HG02678 (cell line): Measurements from ENCODE around the gene CPED1.
"Not testable (repeated sequence)": the region's sequence is repeated elsewhere in the genome, so short reads cannot be mapped to it uniquely, and the experiment has no call there.

ENCODE experiments used
- ATAC-seq: cut with Tn5 transposase; IDR thresholded peaks from one replicate; pipeline ENCODE4 v1.9.1; 2021; ENCODE audit warnings: mild to moderate bottlenecking, moderate library complexity; ENCODE audit not compliant: unreplicated experiment

Gene CPED1

GRCh38 chr7:121172484-121172883 is 184.0 kb downstream of the CPED1 start:
- ATAC-seq: no peak

- no peak for ATAC-seq
Measured at GRCh38 chr7:121175826-121176225, 187.3 kb downstream of the CPED1 start.

- ATAC-seq: no peak
Measured at GRCh38 chr7:121178452-121178851, 189.9 kb downstream of the CPED1 start.

- ATAC-seq: peak; percentile 50
Measured at GRCh38 chr7:121178869-121179497, 190.5 kb downstream of the CPED1 start.

- peak; percentile 91 for ATAC-seq
Measured at GRCh38 chr7:121180436-121181063, 192.0 kb downstream of the CPED1 start.

DNA sequence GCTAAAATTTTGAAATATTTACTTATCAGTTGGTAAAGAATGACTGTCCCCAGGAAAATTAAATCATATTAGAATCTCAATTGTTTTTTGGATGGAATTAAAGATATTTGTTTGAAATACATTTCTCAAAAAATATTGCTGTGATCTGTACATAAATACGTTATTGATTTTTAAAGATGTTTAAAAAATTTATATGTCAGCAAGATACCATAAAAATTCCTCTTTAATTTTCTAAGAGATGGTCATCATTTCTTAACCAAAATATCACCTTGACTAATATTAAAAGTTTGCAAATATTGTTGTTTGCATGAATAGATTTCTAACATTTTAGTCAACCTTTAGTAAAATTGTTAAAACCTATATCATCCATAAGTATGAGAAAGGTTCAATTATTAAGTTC is 192.8 kb downstream of the CPED1 start:
- no peak for ATAC-seq

GRCh38 chr7:121182281-121182680 is 193.8 kb downstream of the CPED1 start:
- ATAC-seq: no peak

GRCh38 chr7:121182902-121183301 is 194.4 kb downstream of the CPED1 start:
- no peak for ATAC-seq

- ATAC-seq: not testable (repeated sequence)
Measured at GRCh38 chr7:121183883-121184282, 195.4 kb downstream of the CPED1 start.

GRCh38 chr7:121186746-121187145 is 198.2 kb downstream of the CPED1 start:
- no peak for ATAC-seq

- peak; percentile 86 for ATAC-seq
Measured at GRCh38 chr7:121187222-121187621, 198.7 kb downstream of the CPED1 start.

DNA sequence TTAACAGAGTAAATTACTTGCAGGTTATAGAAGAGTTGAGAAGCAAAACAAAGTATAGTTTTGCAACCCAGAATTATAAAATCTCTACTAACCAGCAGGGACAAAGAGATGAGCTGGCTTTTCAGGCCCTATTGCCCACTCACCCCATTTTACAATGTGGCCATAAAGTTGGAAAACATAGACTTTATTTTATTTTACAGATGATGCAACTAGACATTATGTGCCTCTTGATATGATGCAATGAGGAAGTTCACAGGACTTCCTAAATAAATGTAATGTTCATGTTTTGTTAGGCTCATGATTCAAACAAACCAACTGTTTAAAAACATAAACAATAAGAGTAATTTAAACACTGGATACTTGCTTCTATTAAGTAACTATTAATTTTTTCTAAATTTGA is 199.2 kb downstream of the CPED1 start:
- ATAC-seq: no peak

DNA sequence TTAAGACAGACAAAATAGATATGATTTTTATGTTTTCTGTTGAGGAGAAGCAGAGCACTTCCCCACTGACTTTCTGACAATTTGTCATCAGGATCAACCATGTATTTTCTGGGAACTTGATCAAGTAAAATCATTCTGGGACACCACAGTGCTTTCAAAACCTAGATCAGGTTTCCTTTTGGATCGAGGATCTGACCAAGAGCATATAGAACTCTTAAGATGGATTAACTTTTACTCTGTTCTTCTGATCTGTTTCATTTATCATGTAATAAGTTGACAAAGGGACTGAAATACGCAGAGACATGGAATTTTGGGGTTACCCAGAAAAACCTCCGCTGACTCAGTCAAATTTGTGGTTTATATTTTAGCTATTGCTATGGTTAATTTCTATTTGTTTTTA is 204.3 kb downstream of the CPED1 start:
- no peak for ATAC-seq

DNA sequence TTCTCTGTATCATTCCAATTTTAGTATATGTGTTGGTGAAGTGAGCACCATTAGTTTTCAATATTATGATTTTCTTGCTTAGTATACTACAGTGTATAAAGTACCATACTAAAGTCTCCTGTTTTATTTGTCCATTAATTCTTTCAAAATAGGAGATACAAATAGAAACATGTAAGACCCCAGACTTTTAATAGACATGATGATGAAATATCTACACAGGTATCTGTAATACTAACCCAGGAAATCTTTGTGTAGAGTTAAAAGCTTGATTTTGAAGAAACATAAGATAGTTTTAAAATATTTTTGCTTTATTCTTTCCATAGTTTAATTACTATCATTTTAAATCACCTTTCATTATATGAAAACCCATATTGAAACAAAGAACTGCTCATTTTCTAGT is 206.5 kb downstream of the CPED1 start:
- no peak for ATAC-seq

DNA sequence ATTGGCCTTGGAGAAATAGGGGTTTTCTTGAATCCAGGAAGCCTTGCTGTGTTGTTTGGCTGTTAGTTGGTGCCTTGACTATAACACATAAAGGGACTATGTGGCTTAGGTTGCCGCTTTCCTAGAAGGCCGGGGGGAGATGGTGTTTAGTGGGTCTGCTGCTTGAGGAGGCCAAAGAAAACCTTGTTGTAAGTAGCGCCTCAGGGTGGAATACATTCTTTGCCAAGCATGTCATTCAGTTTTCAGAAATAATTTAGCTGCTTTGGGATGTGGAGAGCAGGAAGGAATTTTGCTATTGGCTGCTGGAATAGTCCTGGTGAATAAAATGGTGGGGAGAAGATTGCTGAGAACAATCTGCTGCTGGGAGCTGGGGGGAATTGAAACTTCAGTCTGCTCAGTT is 207.4 kb downstream of the CPED1 start:
- no peak for ATAC-seq

DNA sequence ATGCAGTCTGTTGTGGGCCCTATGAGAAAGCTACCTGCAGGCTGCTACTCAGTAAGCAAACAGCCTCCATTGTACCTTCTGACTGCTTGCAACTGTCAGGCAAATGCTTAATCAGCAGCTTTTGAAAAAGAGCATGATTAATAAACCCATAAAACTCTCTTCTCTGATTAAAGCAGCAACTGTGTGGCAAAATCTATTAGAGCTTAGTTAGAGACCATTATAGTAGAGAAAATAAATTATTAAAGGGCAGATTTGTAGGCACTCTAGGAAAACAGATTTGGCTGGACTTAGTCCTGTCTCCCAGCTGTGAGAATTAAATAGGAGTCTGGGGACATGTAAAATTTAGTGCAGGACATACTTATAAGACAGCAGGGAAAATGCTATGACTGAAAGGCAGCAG is 207.8 kb downstream of the CPED1 start:
- no peak for ATAC-seq

- no peak for ATAC-seq
Measured at GRCh38 chr7:121197455-121197854, 208.9 kb downstream of the CPED1 start.

- ATAC-seq: no peak
Measured at GRCh38 chr7:121198502-121198901, 210.0 kb downstream of the CPED1 start.

GRCh38 chr7:121202125-121202524 is 213.6 kb downstream of the CPED1 start:
- no peak for ATAC-seq

DNA sequence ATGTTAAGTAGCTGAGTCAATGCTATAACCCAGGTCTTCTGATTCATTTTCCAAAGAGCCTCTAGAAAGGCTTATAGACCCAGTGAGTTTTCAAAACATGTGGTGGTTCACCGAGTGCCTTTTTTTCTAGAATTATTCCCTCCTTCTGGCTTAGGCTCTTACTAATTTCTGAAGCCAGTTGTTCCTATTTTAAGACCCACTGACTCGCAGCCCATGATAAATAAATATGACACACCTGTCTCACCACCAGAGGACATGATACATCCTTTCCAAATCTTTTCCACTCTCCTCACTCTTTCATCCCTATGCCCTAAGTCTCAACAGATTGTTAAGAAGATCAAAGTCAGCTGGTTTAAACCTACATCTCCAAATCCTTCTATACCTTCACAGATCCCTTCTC is 214.3 kb downstream of the CPED1 start:
- ATAC-seq: no peak

DNA sequence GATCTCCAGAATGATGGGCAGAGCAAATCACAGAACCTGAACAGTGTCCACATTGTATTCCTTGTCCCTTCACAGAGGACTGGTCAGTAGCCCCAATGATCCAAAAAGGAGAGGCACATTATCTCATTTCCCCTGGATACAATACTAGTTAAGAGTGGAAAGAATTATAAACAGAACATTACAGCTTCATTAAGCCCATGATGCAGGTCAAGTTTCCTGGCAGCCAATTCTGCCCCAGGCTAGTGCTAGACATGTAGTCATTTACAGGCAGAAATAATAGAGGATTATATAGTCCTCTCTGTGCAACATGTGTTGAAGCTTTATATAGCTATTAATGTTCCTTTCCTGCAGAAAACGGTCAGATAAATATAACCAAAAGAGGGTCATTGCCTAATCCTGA is 216.0 kb downstream of the CPED1 start:
- ATAC-seq: no peak

DNA sequence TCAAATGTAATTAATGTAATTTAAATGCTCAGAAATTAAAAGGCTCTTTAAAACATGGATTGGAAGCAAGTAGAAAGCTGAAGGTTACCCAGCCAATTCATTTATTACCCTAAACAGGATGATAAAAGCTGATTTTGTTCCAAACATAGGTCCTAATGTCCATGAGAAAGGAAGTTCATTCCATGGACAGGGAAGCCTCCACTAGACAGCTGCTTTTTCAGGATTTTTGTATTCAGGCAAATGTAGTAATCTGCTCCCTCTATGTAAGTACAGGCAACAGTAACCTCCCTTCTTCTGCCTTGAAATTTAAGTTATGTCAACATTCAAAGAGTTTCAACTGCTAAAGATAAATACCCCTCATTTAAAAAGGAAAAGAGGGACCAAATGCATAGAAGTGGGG is 217.3 kb downstream of the CPED1 start:
- no peak for ATAC-seq

DNA sequence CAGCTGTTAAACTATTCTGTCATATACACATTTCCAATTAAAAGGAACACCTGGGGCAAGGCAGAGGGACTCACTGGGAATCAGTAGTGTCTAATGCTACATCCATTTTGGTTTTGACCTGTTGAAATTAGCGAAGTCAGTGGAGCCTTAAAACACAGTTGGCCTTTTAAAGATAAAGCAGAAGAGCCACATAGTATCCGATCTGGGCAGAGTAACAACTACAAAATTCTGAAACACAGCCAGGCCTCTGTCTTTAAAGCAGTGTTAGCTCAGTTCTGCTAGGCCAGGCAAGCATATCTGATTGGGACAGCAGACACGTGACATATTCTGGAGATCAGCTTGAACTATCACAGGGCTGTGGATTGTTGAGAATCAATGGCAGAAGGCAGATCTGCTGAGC is 222.7 kb downstream of the CPED1 start:
- ATAC-seq: no peak
